ENCODE results near the gene CHURC1. TPM values are rescaled to one million over a fixed set of nuclear protein-coding genes. Genes with fewer than 3 reads are reported as not detected.

CHURC1 gene
- polyA plus RNA-seq, 1 of the 3 experiments (the other 2 are of a cell fraction): 66.8 TPM

- CTCF ChIA-PET: interaction anchor here (0.8 to 2.4 kb wide), 6 partner anchors 13 to 124 kb away, joined by 3 to 12 read pairs (median 6); no protein-coding TSS in a partner anchor
- TF ChIP-seq, protein P1, sequence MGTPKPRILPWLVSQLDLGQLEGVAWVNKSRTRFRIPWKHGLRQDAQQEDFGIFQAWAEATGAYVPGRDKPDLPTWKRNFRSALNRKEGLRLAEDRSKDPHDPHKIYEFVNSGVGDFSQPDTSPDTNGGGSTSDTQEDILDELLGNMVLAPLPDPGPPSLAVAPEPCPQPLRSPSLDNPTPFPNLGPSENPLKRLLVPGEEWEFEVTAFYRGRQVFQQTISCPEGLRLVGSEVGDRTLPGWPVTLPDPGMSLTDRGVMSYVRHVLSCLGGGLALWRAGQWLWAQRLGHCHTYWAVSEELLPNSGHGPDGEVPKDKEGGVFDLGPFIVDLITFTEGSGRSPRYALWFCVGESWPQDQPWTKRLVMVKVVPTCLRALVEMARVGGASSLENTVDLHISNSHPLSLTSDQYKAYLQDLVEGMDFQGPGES (IDR thresholded peaks at IDR 0.05; ENCODE audit: low read depth, low read length): no peak
- no peak for TF ChIP-seq EP300 (IDR thresholded peaks at IDR 0.05; ENCODE audit: borderline replicate concordance in 1 of 2, low read depth in 1 of 2, low read length in 1 of 2)
- TF ChIP-seq RFX5 (IDR thresholded peaks at IDR 0.05; ENCODE audit: low read length): no peak
- no peak for TF ChIP-seq TCF12 (IDR thresholded peaks at IDR 0.05)
- TF ChIP-seq NFIC (IDR thresholded peaks at IDR 0.05; ENCODE audit: borderline replicate concordance): no peak
- no peak for TF ChIP-seq REST (IDR thresholded peaks at IDR 0.05; ENCODE audit: low read depth, low read length)
- no peak for TF ChIP-seq GABPA (IDR thresholded peaks at IDR 0.05; ENCODE audit: low read depth)
- TF ChIP-seq YY1 (IDR thresholded peaks at IDR 0.05; ENCODE audit: low read depth): no peak
- TF ChIP-seq RAD21 (IDR thresholded peaks at IDR 0.05; ENCODE audit: low read length): no peak
- TF ChIP-seq GATA2 (CRISPR knock-in tag; IDR thresholded peaks at IDR 0.05): no peak
- no peak for TF ChIP-seq MXI1 (IDR thresholded peaks at IDR 0.05; ENCODE audit: low read depth, low read length)
- no peak for TF ChIP-seq POLR2AphosphoS5 (IDR thresholded peaks at IDR 0.05; ENCODE audit: low read depth, low read length)
- no peaks in the 10 kb centered on the region for H3K9me3 ChIP-seq
- peaks cover 21 to 30% of the 10 kb centered on the region in 2 experiments for H3K36me3 ChIP-seq (replicated peaks in 1 of 2; ENCODE audit: control insufficient read depth in 1 of 2, insufficient read depth in 2 of 2, low read length in 1 of 2)
- no peak overlapping the region for H3K9ac ChIP-seq
- 67% methylated on average over 1 of the region's 1 CpG for WGBS (ENCODE audit: low lambda C conversion rate)
- POLR2A ChIA-PET: no interaction called here
- no peaks in the 10 kb centered on the region for H3K27me3 ChIP-seq (ENCODE audit: insufficient read depth)
- H3K9me2 ChIP-seq: no peaks in the 10 kb centered on the region
- no peak overlapping the region for H2AFZ ChIP-seq (ENCODE audit: low read depth)
- H3K4me1 ChIP-seq (ENCODE audit: control insufficient read depth in 1 of 2, insufficient read depth in 2 of 2, low read depth in 1 of 2, low read length in 1 of 2): no peaks in the 10 kb centered on the region; a peak in 2 of 4 replicates
- peaks cover 13% of the 10 kb centered on the region; the same call in 1 of the 2 replicates for H3K79me2 ChIP-seq (ENCODE audit: insufficient read depth)
- no peak overlapping the region for H3K4me2 ChIP-seq
- H3F3A ChIP-seq (replicated peaks; ENCODE audit: insufficient read depth): peaks cover 11% of the 10 kb centered on the region
- H3K4me3 ChIP-seq (ENCODE audit: low read depth in 2 of 2, low read length in 1 of 2): no peak overlapping the region
- H4K20me1 ChIP-seq (ENCODE audit: insufficient read depth): no peaks in the 10 kb centered on the region; the same call in 1 of the 2 replicates
- no peak overlapping the region; a peak in 1 of 4 replicates for H3K27ac ChIP-seq (ENCODE audit: low read depth in 2 of 2, low read length in 1 of 2)
- DNase-seq: no peak
Observed at GRCh38 chr14:64937171-64937820, 23.0 kb downstream of the CHURC1 start.

DNA sequence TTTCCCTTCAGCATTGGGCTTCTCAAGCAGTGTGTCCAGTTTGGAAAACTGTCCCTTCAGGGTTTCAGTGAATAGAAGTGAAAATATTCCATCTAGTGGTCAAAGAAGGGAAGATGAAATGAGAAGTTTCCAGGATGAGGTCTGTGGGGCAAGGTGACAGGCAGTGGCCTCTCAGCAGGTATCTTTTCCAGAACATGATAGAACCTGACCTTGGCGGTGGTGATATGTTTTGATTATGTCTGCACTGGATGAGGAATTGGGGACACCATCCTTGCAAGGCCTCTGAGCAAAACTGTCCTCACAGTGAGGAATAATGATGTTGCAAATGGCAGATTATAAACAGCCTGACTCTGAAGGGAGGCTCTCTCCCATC is 23.6 kb downstream of the CHURC1 start:
- CTCF ChIA-PET: interaction anchor here (1.4 to 1.6 kb wide), 2 partner anchors 13 to 124 kb away, joined by 3 to 7 read pairs; no protein-coding TSS in a partner anchor
- Histone ChIP-seq H4K20me1 (ENCODE audit: insufficient read depth) (no peaks in the 10 kb centered on the region; the same call in 1 of the 2 replicates), H3K27me3 (ENCODE audit: insufficient read depth) (no peaks in the 10 kb centered on the region), H3K27ac (ENCODE audit: low read depth in 2 of 2, low read length in 1 of 2) (no peak overlapping the region), H3K9me3 (no peaks in the 10 kb centered on the region), H2AFZ (ENCODE audit: low read depth) (no peak overlapping the region), H3K79me2 (ENCODE audit: insufficient read depth) (peaks cover 11% of the 10 kb centered on the region; the same call in 1 of the 2 replicates), H3K4me1 (ENCODE audit: control insufficient read depth in 1 of 2, insufficient read depth in 2 of 2, low read depth in 1 of 2, low read length in 1 of 2) (no peaks in the 10 kb centered on the region; a peak in 2 of 4 replicates), H3K4me3 (ENCODE audit: low read depth in 2 of 2, low read length in 1 of 2) (no peak overlapping the region), H3K36me3 (replicated peaks in 1 of 2; ENCODE audit: control insufficient read depth in 1 of 2, insufficient read depth in 2 of 2, low read length in 1 of 2) (peaks cover 16 to 25% of the 10 kb centered on the region in 2 experiments), H3K9me2 (no peaks in the 10 kb centered on the region), H3F3A (replicated peaks; ENCODE audit: insufficient read depth) (peaks cover 11% of the 10 kb centered on the region), H3K4me2 (no peak overlapping the region), H3K9ac (no peak overlapping the region)
- DNase-seq: no peak
- WGBS (ENCODE audit: low lambda C conversion rate): 100% methylated on average over 1 of the region's 1 CpG
- TF ChIP-seq SIN3A (IDR thresholded peaks at IDR 0.05; ENCODE audit: borderline replicate concordance, low read depth, low read length) (no peak), SMC3 (IDR thresholded peaks at IDR 0.05; ENCODE audit: low read depth, low read length) (peak; percentile 22; the same call in 1 of the 2 replicates), CTCF (IDR thresholded peaks at IDR 0.05) (peak; percentile 45), NRF1 (IDR thresholded peaks at IDR 0.05; ENCODE audit: low read depth, low read length) (no peak), RAD21 (IDR thresholded peaks at IDR 0.05; ENCODE audit: low read length) (peak; percentile 55)
- POLR2A ChIA-PET: no interaction called here

All from SK-N-SH (cell line).